Activated naive CD8-positive, alpha-beta T cell treated with anti-CD3 and anti-CD28 coated beads, Interleukin-2, amount 10 ng/mL, durations not matched to agents 7 days and 5 days (primary cell): ENCODE results near the gene COTL1. TPM values are rescaled to one million over a fixed set of nuclear protein-coding genes. Genes with fewer than 3 reads are reported as not detected.
"Not testable (repeated sequence)": the region's sequence is repeated elsewhere in the genome, so short reads cannot be mapped to it uniquely, and the experiment has no call there.

Experiments used
- ATAC-seq: fragments of 150-1000 bp; cut with Tn5 transposase; one replicate; pipeline ENCODE4 v1.10.0; 2021; ENCODE audit warnings: low read depth, moderate library complexity
- POLR2A ChIA-PET: fragments of 350-600 bp; sonication (Branson Sonifier 250); formaldehyde crosslinking; loops from one replicate; lab custom pipeline; 2021; ENCODE audit warnings: antibody characterized with exemption; lab: Charles Lee
- DNase-seq: peaks from one replicate; pipeline ENCODE4 v3.0.0; 2021
- H3K27ac Mint-ChIP-seq: one replicate; pipeline ENCODE4 v1.8.0; 2022; ENCODE audit warnings: mild to moderate bottlenecking, mixed read lengths
- H3K27me3 Mint-ChIP-seq: one replicate; pipeline ENCODE4 v1.8.0; 2022; ENCODE audit warnings: mild to moderate bottlenecking, moderate library complexity, mixed read lengths
- H3K36me3 Mint-ChIP-seq: one replicate; pipeline ENCODE4 v1.8.0; 2021; ENCODE audit warnings: mild to moderate bottlenecking, mixed read lengths
- H3K4me1 Mint-ChIP-seq: one replicate; pipeline ENCODE4 v1.8.0; 2021; ENCODE audit warnings: mixed read lengths
- H3K4me3 Mint-ChIP-seq: one replicate; pipeline ENCODE4 v1.8.0; 2022; ENCODE audit warnings: mild to moderate bottlenecking, moderate library complexity, mixed read lengths
- H3K9me3 Mint-ChIP-seq: one replicate; pipeline ENCODE4 v1.8.0; 2021; ENCODE audit warnings: mixed read lengths
- total RNA-seq, 2 experiments: library from RNA; stranded (reverse); gene quantifications; one replicate each; pipeline ENCODE4 v1.2.3, GENCODE V29; 2021

The COTL1 gene
- total RNA-seq, 2 experiments from 2014 or later: 657 to 664 TPM

GRCh38 chr16:84637709-84638108 is 19.8 kb upstream of the COTL1 start:
- POLR2A ChIA-PET: no interaction called here
- DNase-seq: no peak
- Mint-ChIP-seq H3K4me1 (peaks cover 42% of the 10 kb centered on the region), H3K36me3 (peaks cover 2% of the 10 kb centered on the region), H3K27me3 (peaks cover 22% of the 10 kb centered on the region), H3K9me3 (no peaks in the 10 kb centered on the region), H3K4me3 (no peak overlapping the region), H3K27ac (no peak overlapping the region)
- no peak for ATAC-seq

- peaks cover 2% of the 10 kb centered on the region for H3K36me3 Mint-ChIP-seq
- no peak for ATAC-seq
- H3K27ac Mint-ChIP-seq: no peak overlapping the region
- DNase-seq: no peak
- peaks cover 44% of the 10 kb centered on the region for H3K4me1 Mint-ChIP-seq
- H3K4me3 Mint-ChIP-seq: no peak overlapping the region
- no peaks in the 10 kb centered on the region for H3K9me3 Mint-ChIP-seq
- peaks cover 23% of the 10 kb centered on the region for H3K27me3 Mint-ChIP-seq
- POLR2A ChIA-PET: interaction anchor here (1.0 kb wide), 1 partner anchor 89 kb away, joined by 6 read pairs; no protein-coding TSS in a partner anchor
Observed at GRCh38 chr16:84635702-84636101, 17.8 kb upstream of the COTL1 start.

- Mint-ChIP-seq H3K27ac (no peak overlapping the region), H3K27me3 (peaks cover 29% of the 10 kb centered on the region), H3K9me3 (no peaks in the 10 kb centered on the region), H3K4me1 (peaks cover 38% of the 10 kb centered on the region), H3K4me3 (no peak overlapping the region), H3K36me3 (peaks cover under 1% of the 10 kb centered on the region)
- no peak for ATAC-seq
- no peak for DNase-seq
- POLR2A ChIA-PET: no interaction called here
Observed at GRCh38 chr16:84633622-84634021, 15.7 kb upstream of the COTL1 start.

GRCh38 chr16:84632862-84633261 is 15.0 kb upstream of the COTL1 start:
- not testable (repeated sequence) for ATAC-seq

GRCh38 chr16:84631886-84632285 is 14.0 kb upstream of the COTL1 start:
- ATAC-seq: no peak
- Mint-ChIP-seq H3K4me1 (peaks cover 27% of the 10 kb centered on the region), H3K36me3 (no peaks in the 10 kb centered on the region), H3K27me3 (peaks cover 33% of the 10 kb centered on the region), H3K27ac (no peak overlapping the region), H3K4me3 (peak overlapping the region; percentile 35), H3K9me3 (no peaks in the 10 kb centered on the region)
- no peak for DNase-seq
- POLR2A ChIA-PET: no interaction called here

More at GRCh38 chr16:84632862-84633261, 15.0 kb upstream of the COTL1 start:
- H3K4me3 Mint-ChIP-seq, DNase-seq, H3K9me3 Mint-ChIP-seq, H3K27ac Mint-ChIP-seq, H3K36me3 Mint-ChIP-seq, POLR2A ChIA-PET: not testable (repeated sequence)
- H3K4me1 Mint-ChIP-seq: peaks cover 31% of the 10 kb centered on the region
- peaks cover 30% of the 10 kb centered on the region for H3K27me3 Mint-ChIP-seq

- Mint-ChIP-seq H3K4me1 (peaks cover 27% of the 10 kb centered on the region), H3K27me3 (peaks cover 34% of the 10 kb centered on the region), H3K27ac (peak overlapping the region; percentile 63), H3K4me3 (peak overlapping the region; percentile 66), H3K36me3 (no peaks in the 10 kb centered on the region), H3K9me3 (no peaks in the 10 kb centered on the region)
- POLR2A ChIA-PET: interaction anchor here (0.7 kb wide), 1 partner anchor 96 kb away, joined by 8 read pairs; no protein-coding TSS in a partner anchor
- peak; percentile 44 for ATAC-seq
- DNase-seq: no peak
Observed at GRCh38 chr16:84631153-84631466, 13.2 kb upstream of the COTL1 start.

GRCh38 chr16:84630446-84631152 is 12.7 kb upstream of the COTL1 start:
- Mint-ChIP-seq H3K9me3 (no peaks in the 10 kb centered on the region), H3K4me3 (peak overlapping the region; percentile 66), H3K36me3 (no peaks in the 10 kb centered on the region), H3K4me1 (peaks cover 27% of the 10 kb centered on the region), H3K27me3 (peaks cover 31% of the 10 kb centered on the region), H3K27ac (peak overlapping the region; percentile 63)
- DNase-seq (no peak), ATAC-seq (peak; percentile 42)
- POLR2A ChIA-PET: interaction anchor here (0.7 kb wide), 1 partner anchor 97 kb away, joined by 8 read pairs; no protein-coding TSS in a partner anchor

GRCh38 chr16:84630009-84630408 is 12.1 kb upstream of the COTL1 start:
- no peak for DNase-seq
- Mint-ChIP-seq H3K4me3 (no peak overlapping the region), H3K9me3 (no peaks in the 10 kb centered on the region), H3K36me3 (no peaks in the 10 kb centered on the region), H3K27me3 (peaks cover 30% of the 10 kb centered on the region), H3K27ac (no peak overlapping the region), H3K4me1 (peaks cover 27% of the 10 kb centered on the region)
- ATAC-seq: no peak
- POLR2A ChIA-PET: no interaction called here

GRCh38 chr16:84629580-84629979 is 11.7 kb upstream of the COTL1 start:
- Mint-ChIP-seq H3K9me3 (no peaks in the 10 kb centered on the region), H3K4me3 (no peak overlapping the region), H3K36me3 (no peaks in the 10 kb centered on the region), H3K4me1 (peaks cover 27% of the 10 kb centered on the region), H3K27ac (no peak overlapping the region), H3K27me3 (peaks cover 32% of the 10 kb centered on the region)
- DNase-seq (no peak), ATAC-seq (peak; percentile 28)
- POLR2A ChIA-PET: no interaction called here

GRCh38 chr16:84628226-84628731 is 10.4 kb upstream of the COTL1 start:
- POLR2A ChIA-PET: no interaction called here
- Mint-ChIP-seq H3K4me1 (peaks cover 25% of the 10 kb centered on the region), H3K27me3 (peaks cover 36% of the 10 kb centered on the region), H3K9me3 (no peaks in the 10 kb centered on the region), H3K36me3 (no peaks in the 10 kb centered on the region), H3K4me3 (no peak overlapping the region), H3K27ac (no peak overlapping the region)
- no peak for DNase-seq
- ATAC-seq: no peak

GRCh38 chr16:84625556-84625955 is 7.7 kb upstream of the COTL1 start:
- H3K36me3 Mint-ChIP-seq: no peaks in the 10 kb centered on the region
- peaks cover 33% of the 10 kb centered on the region for H3K27me3 Mint-ChIP-seq
- no peak overlapping the region for H3K4me3 Mint-ChIP-seq
- no peak for DNase-seq
- ATAC-seq: no peak
- H3K4me1 Mint-ChIP-seq: peaks cover 12% of the 10 kb centered on the region
- POLR2A ChIA-PET: no interaction called here
- no peaks in the 10 kb centered on the region for H3K9me3 Mint-ChIP-seq
- H3K27ac Mint-ChIP-seq: no peak overlapping the region

GRCh38 chr16:84620913-84621312 is 3.0 kb upstream of the COTL1 start:
- Mint-ChIP-seq H3K4me1 (peaks cover 20% of the 10 kb centered on the region), H3K27me3 (peaks cover 17% of the 10 kb centered on the region)
- not testable (repeated sequence) for H3K36me3 Mint-ChIP-seq, DNase-seq, H3K27ac Mint-ChIP-seq, ATAC-seq, H3K4me3 Mint-ChIP-seq, H3K9me3 Mint-ChIP-seq
- POLR2A ChIA-PET: interaction anchor here (0.7 to 1.9 kb wide), 2 partner anchors 67 to 115 kb away, joined by 3 to 4 read pairs; no protein-coding TSS in a partner anchor

GRCh38 chr16:84618581-84619460 is 943 bp upstream of the COTL1 start:
- POLR2A ChIA-PET: interaction anchor here (0.7 to 5.8 kb wide), 9 partner anchors 12 to 502 kb away, joined by 3 to 105 read pairs (median 7); partner anchors contain the start of gene MBTPS1
- Mint-ChIP-seq H3K4me1 (peaks cover 40% of the 10 kb centered on the region), H3K9me3 (no peaks in the 10 kb centered on the region), H3K4me3 (peak overlapping the region; percentile 77), H3K27me3 (peaks cover 5% of the 10 kb centered on the region), H3K27ac (peak overlapping the region; percentile 31), H3K36me3 (peaks cover 26% of the 10 kb centered on the region)
- DNase-seq (no peak), ATAC-seq (no peak)
